Hematopoietic multipotent progenitor cell (in vitro differentiated cells): Measurements from ENCODE around the gene KHK. TPM values are rescaled to one million over a fixed set of nuclear protein-coding genes. Genes with fewer than 3 reads are reported as not detected.
"Not testable (repeated sequence)": the region's sequence is repeated elsewhere in the genome, so short reads cannot be mapped to it uniquely, and the experiment has no call there.

Source experiments
- DNase-seq, 3 donors: peaks; one replicate each; pipeline ENCODE4 v3.0.0-alpha.2; 2011 to 2015; ENCODE audit warnings: low read depth in 2 of 3, low spot score in 2 of 3
- total RNA-seq: library from RNA; depleted of rRNA; stranded (reverse); fragments of >200 nt; gene quantifications from one replicate; pipeline ENCODE4 v1.2.3, GENCODE V29; 2012

Gene KHK
- total RNA-seq, 1 donor, result 4.0 TPM

- DNase-seq, result no peak
These were observed 27.3 kb upstream of the KHK start for GRCh38 chr2:27059141-27059820.

DNA sequence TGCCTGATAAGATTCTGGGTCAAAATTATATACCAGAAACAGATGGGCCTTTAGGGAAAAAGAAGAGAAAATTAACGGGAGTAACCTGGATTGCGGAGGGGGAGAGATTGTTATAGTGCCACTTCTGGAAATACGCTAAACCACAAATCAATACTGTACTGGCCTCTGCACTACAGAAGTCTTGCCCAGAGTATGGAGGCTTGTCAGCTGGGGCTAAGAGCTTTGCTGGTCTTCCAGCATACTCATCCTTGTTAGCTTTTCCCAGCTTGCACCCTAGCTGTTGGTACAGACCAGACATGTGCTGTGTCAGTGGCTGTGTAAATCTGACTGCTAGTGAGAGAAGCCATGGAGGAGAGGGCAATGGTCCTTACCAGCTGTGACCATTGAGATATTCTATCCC lies 26.2 kb upstream of the KHK start:
- no peak for DNase-seq

GRCh38 chr2:27065128-27065527 lies 21.4 kb upstream of the KHK start:
- DNase-seq, result no peak

- DNase-seq, result no peak
These were observed 19.2 kb upstream of the KHK start for GRCh38 chr2:27067385-27067784.

DNA sequence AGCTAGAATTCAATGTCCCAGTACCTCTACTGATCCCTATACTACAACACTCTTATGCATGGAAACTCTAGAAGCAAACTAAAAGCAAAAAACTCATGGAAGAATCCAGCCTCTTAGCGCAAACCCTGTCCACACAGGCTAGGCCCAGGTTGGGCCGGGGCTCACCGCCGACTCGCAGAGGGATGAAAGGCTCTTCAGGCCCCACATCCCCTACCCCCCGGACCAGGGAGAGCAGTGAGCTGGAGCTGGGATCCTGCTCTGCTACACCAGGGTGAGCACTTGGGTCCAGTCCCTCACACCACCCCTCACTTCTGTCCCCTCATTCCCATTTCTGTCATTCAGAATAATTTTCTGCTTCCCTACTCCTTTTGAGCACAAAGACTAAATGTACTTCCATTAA lies 17.1 kb upstream of the KHK start:
- DNase-seq, result no peak

- DNase-seq, result no peak
These were observed 16.5 kb upstream of the KHK start for GRCh38 chr2:27069961-27070618.

GRCh38 chr2:27070653-27071276 lies 15.8 kb upstream of the KHK start:
- no peak for DNase-seq

- DNase-seq, result peak; percentile 74 to 93 (median 90)
These were observed 15.1 kb upstream of the KHK start, which contains the start of gene OST4 for GRCh38 chr2:27071277-27071989. TSS of gene OST4 (minus strand) at chr2:27071654.

DNA sequence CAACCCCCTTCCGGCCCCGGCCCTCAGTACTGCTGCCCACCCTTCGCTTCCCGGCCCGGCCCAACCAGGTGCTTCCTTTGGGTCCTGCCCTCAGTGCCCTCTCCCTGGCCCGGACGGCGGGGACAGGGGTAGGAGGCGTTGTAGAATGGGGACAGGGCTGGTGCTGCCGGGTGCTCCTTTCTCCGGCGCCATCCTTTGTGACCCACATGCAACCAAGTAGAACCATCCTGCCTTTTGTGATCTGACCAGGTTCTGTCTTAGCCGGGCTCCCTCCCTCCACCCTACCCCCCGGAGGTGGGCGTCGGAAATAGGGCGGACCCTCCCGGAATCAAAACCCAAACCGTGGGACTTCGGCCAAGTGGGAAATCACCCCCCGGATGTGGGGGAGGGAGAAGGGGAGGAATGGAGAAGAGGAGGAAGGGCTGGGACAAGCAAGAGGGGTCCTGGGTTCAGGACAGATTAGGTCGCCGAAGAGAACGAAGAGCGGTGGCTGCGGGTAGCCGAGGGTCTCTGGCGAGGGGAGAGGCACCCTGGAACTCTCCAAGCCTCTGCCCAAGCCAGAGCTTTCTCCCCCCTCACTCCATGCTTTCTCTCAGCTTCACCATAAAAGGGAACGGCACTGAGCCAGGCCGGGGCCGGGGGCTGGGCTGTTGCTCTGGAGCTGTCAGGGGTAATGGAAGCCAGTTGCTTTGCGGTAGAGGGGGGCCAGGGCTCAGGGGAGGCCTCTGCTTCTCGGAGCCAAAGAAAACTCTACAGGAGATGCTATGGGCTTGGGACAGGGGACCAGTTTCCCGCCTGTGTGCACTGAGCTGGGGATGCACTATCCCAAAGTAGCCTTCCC lies 14.4 kb upstream of the KHK start:
- peak in 2 of 3 donors; percentile 41 to 68 for DNase-seq

DNA sequence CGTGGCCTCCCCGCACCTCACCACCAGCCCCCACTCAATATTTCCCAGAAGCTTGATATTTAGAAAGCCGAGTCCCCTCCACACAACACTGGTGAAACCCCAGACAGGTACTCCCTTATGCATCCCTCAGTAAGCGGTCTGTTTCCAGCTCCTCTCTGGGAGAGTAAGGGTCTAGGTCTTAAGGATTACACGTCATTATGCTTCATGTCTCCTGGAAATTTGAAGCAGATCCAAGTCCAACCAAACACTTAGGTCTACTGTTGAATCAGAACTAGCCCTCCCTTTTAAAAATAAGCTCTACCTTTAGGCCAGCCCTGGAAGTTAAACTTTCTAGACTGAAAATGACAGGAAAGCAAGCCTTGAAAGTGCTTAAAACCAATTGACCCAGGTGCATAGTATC lies 13.7 kb upstream of the KHK start:
- no peak for DNase-seq

- DNase-seq, result no peak
These were observed 12.8 kb upstream of the KHK start for GRCh38 chr2:27073782-27074181.

DNA sequence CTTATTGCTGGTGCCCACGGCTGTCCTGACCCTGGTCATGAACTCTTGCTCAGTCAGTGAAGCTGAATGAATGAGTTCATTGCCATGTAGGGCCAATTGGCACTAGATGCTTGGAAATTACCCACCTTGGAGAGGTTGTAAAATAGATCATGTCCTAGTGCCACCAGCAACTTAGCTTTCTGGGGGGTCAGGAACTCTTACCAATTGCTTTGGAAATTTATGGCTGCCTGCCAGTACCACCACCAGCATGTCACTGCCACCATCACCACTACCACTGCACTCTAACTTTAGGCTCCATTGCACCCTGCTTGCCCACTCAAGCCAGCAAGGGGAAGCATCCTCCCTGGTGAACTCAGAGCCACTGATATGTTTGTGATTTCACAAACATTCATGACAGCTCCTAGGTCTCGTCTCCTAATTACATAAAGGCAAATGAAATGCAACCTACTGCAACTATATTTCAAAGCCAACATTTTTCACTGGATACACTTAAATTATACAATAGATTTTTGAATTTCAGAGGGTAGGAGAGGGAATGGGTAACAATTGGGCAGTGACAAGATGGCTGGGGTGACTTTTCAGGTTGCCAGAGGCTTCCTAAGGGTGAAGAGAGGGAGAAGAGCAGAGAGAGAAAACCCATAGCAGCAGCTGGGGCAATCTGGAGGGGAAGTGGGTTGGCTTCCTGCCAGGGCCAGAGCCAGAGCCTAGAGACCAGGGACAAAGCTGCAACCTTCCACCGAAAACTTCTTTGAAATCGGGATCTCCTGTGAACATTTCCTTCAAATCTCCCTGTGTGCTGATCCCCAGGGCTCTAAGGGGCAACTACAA lies 11.6 kb upstream of the KHK start:
- DNase-seq, result peak in 2 of 3 donors; percentile 76 to 88

DNA sequence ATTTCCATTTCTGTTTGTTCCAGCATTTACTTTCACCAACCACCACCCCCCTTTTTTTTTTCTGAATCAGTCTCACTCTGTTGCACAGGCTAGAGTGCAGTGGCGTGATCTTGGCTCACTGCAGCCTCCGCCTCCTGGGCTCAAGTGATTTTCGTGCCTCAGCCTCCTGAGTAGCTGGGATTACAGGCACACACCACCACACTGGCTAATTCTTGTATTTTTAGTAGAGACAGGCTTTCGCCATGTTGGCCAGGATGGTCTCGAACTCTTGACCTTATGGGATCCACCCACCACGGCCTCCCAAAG lies 11.1 kb upstream of the KHK start:
- DNase-seq, result not testable (repeated sequence)

DNA sequence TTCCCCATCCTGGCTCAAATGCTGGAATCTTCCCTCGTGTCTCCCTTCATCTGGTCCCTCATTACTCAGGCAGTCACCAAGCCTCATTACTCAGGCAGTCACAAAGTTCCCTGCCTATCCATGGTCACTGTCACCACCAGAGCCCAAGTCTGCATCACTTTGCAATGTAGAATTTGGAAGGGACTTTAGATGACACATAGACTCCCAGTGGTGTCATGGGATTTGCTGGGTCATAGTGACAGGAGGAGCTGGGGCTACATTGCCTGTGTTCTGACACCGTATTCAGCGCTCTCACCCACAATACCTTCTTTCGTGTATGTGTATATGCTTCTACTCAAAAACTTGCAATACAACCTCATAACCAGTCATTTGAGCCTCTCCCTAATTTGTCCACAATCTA lies 10.2 kb upstream of the KHK start:
- DNase-seq, result no peak

GRCh38 chr2:27077231-27077630 lies 9.3 kb upstream of the KHK start:
- DNase-seq, result no peak

DNA sequence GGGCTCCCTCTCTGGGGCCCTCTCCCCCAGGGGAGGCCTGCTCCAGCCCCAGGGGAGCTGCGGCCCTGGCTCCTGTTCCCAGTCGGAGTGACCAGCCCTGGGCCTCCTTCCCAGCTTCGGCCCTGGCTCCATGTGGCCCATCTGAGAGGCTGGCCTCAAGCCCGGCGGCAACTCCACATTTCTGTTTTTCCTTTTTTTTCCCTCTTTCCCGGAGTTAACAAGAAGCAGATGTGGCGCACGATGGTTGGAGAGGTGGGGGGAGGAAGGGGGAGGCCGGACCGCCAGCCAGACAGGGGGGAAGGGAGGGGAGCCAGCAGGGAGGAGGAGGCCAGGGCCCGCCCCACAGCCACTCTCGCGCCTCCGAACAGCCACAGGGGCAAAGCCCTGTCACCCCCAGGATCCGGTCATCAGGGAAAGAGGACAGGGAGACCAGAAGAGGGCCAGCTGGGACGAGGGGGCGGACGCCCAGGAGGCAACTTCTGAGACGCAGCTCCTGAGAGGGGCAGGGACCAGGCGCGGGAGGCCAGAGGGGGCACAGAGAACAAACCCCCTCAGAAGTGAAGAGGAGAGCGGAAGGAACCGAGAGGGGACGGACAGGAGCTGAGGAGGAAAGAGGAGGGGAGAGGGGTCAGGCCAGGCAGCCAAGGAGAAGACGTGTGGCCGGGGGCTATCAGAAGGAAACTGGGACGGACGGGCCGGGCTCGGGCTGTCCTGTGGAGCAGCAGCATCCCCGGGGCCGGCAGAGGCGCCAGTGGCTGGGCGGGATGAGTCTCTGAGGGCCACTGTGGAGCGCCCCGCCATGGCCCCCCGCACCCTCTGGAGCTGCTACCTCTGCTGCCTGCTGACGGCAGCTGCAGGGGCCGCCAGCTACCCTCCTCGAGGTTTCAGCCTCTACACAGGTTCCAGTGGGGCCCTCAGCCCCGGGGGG lies 8.0 kb upstream of the KHK start, which contains the start of gene EMILIN1:
Gene EMILIN1 (plus strand): TSS at position 349 of the 928 bp plus-strand sequence. CDS start 451 bp downstream, at position 800.
- no peak for DNase-seq

DNA sequence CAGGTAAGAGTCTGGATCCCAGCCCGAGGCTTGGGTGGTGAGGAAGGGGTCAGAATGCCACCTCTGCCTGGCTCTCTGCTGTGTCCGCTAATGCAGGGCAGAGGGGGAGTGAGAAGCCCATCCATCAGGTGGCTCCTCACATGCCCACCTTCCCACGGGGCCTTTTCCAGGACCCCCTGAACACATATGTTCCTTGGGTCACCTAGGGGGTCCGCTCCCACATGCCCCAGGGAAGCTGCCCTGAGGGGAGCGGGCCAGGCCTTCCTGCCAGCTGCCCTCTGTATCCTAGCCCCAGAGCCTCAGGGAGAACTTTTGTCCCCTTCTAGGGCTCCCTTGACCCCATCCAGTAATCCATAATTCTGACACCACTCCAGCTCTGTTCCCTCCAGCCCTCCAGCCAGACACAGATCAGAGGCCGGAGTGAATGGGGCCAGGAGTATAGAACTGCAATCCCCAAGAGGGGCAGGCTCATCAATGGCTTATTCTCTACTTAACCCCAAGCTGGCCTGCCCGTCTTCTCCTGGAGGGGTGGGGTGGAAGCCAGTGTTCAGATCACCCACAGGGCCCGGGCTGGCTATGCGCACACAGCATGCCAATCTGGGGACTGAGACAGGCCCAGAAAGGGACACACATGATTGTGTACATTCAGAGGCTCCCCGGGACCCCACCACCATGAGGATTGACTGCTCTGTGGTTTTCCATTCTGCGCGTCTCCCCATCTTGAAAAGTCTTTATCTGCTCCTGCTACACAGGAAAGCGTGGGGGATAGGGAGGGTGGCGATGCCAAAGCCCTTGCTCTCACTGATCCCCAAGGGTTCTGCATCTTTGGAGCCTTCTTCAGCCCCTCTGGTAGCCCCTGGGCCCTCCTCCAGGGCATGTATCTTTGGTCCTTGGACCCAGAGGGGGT lies 7.1 kb upstream of the KHK start:
- DNase-seq, result no peak

DNA sequence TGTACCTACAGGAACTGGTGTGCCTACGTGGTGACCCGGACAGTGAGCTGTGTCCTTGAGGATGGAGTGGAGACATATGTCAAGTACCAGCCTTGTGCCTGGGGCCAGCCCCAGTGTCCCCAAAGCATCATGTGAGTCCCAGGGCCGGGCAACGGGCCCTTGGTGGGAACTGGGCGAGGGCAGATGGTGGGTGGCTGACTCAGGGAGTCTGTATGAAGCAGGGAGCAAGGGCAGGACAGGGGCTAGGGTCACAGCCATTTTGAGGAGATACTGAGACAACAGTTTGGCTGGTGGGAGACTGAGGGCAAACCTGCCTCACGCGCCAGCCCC lies 6.5 kb upstream of the KHK start:
- DNase-seq, result no peak
